ENCODE measurements around the gene C14orf132.

Gene C14orf132

DNA sequence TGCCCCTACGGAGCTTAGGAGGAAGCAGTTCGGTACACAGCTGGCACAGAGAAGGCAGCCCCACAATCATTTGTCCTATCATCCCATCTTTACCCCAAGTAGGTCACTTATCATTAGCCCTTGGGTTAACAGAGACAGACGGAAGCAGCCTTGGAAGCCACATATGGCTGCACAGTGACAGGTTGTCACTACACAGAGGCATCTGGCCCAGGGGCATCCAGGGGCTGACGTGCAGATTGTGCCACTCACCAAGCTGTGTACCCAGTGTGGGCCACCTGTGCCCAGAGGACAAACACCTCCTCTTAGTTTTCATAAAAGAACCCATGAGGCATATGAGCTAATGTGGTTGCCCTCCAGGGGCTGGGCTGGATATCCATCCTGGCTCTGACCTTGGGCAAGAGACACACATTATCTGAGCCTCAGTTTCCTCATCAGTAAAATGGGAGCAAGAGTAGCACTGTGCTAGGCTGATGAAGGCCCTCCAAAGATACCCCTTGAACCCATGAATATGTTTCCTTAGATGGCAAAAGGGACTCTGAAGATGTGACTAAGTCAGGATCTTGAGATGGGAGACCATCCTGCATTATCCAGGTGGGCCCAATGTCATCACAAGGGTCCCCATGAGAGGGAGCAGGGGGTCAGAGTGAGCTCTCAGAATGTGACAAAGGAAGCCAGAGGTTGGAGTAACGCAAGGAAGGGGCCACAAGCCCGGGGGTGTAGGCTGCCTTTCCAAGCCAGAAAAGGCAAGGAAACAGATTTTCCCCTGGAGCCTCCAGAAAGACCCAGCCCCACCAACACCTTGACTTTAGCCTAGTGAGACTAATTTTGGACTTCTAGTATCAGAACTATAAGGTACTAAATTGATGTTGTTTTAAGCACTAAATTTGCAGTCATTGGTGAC, 64.6 kb downstream of the C14orf132 start:
- intact Hi-C loops (cut with DNase I): loop anchor here (5.0 to 10.0 kb wide), 2 partner anchors 173 to 321 kb away; no protein-coding TSS in a partner anchor
- DNase-seq: no peak

DNA sequence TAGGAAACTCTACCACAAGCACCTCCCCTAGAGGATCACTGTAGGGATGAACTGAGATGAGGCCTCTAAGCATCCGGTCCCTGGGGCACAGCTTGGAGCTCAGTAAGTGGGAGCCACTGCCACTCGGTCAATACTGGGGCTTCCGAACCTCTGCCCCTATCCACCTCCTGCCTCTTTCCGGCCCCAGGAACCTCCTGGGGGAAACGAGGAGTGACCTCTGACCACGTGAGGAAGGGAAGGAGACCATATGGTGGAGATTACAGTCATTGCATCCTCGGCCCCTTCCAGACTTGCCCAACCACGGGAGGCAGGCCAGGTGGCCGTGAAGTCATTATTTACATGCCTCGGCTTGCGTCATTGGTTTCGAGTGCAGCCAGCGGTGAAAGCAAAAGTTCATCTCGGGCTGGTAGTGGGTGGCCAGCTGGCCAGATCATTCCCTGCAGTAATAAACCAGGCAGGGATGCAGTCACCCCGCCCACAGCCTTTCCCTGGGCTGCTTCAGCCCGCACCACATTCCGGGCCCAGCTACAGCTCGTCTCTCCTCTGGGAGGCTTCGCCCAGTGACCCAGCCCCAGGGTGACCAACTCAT, 65.4 kb downstream of the C14orf132 start:
- intact Hi-C loops (cut with DNase I): loop anchor here (5.0 to 10.0 kb wide), 2 partner anchors 173 to 320 kb away; no protein-coding TSS in a partner anchor
- DNase-seq: no peak

DNA sequence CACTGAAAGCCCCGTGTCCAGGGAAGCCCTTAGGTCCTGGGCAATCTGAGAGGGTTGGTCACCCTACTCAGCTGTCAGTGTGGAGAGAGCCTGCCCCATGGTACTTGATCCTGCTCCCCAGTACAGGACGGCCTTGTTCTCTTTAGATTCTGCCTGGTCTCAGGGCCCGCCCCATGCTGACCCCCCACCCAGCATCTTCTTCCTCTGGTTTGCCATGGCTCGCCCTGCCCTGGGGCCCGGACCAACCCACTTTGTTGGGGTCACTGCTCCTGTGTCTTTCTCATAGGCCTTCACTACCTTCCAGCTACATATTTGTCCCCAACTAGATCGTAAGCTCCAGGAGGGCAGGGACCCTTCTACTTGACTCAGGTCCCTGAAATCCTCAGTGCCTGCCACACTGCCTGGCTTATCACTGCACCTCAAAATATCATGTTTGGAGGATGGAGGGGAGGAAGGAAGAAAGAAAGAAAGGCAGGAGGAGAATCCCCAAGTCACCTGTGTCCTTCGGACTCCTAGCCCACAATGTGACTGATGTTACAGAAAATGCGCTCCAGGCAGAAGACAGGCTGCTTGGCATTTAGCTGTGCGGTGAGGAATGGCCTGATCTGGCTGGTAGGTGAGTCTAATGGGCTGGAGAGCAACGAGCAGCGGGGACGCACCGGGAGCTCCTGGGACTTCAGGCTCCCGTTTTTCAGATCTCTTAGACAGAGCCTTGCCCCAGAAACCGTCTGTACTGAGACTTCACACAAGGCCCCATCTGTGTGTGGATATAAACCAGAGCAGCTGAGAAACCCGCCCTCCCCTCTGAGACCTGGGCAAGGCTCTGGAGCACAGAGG, 66.1 kb downstream of the C14orf132 start:
- intact Hi-C loops (cut with DNase I): loop anchor here (10.0 kb wide), 1 partner anchor 319 kb away; no protein-coding TSS in a partner anchor
- no peak for DNase-seq

DNA sequence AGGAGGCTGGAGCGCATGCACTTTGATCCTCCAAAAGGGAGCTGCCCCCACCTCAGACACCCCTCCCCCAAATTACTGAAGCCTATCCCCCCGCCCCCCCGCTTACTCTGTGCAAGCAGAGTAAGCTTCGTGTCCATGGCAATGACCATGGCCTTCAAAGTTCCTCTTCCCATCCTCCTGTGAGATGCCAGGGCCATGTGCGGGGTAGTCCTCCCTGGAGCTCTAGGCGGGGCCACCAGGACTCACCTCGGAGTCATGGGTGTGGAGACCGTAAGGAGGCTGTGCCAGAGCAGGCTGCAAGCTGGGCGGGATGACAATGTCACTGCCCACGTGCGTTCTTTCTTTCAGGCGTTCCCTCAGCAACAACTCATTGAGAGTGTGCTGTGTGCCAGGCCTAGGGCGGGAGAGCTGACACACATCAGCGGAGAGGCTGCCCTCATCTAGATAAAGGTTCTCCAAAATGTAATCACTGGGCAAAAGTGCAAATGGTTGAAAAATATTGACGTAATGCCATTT, 66.8 kb downstream of the C14orf132 start:
- intact Hi-C loops (cut with DNase I): loop anchor here (10.0 kb wide), 1 partner anchor 319 kb away; no protein-coding TSS in a partner anchor
- peak in 38 of 42 donors; percentile 42 to 87 (median 63) for DNase-seq

DNA sequence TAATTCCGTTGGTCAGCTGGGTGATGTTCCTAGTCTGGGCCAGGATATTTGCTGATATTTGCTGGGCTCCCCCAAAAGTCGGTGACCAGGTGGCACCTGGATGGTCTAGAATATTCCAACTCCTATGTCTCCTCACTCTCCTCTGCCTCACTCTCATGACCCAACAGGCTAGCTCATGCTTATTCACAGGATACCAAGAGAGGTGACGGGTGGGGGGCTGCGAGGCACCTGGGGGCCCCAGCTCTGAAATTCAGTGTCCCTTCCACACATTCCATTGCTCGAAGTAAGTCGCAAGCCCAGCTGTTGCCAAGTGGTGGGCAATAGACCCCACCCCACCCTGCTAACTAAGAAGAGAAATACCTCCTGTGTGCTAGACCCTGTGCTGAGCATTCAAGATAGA, 67.7 kb downstream of the C14orf132 start:
- intact Hi-C loops (cut with DNase I): loop anchor here (10.0 kb wide), 1 partner anchor 318 kb away; no protein-coding TSS in a partner anchor
- no peak for DNase-seq

DNA sequence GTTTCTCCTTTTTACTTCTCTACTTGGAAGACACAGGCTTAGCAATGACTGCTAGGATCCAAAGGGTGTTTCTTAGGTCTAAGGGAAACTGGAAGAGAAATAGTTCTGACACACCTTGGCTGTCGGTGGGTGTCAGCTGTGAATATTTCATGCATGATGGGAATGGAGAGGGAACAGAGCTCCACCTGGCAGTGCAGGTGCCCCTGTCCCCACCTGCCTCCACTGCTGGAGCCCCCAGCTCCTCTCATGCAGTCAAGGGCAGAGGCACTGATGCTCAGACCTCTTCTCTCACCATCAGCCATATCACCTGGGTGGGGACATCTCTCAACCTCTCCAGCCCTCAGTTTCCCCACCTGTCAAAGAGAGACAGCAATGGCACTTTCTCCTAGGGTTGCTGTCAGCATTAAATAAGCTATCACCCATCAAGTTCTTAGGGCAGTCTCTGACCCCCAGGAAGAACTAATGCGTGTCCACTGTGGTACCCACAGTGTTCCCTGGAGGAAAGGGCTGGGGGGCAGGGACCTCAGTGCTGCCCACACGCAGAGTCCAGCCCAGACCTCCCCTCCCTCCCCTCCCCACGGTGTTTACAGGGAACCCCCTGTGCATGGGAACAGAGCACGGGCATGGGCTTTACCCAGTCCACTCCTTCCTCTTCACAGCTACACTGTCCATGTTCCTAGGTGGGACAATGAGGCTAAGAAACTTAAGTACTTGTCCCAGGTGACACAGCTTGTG, 69.1 kb downstream of the C14orf132 start:
- intact Hi-C loops (cut with DNase I): loop anchor here (10.0 kb wide), 1 partner anchor 317 kb away; no protein-coding TSS in a partner anchor
- DNase-seq: peak in 2 of 42 donors; percentile 27 to 36

DNA sequence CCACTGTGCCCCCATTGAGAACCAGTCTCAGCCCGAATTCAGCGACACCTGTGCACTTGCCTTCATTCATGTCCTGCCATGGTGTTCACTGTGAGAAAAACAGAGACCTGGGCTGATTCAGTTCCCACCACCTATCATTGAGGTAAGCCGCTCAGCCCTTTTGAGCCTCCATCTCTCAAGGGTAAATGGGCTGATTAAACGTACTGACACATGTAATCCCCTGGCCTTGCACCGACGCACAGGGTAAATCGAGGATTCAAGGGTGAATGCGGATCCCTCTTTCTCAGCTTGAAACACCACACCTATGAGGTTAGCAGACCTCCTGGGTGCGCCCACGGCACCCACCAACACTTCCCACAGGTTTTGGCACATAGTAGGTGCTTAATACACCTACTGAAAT, 69.7 kb downstream of the C14orf132 start:
- intact Hi-C loops (cut with DNase I): loop anchor here (10.0 kb wide), 1 partner anchor 316 kb away; no protein-coding TSS in a partner anchor
- no peak for DNase-seq

DNA sequence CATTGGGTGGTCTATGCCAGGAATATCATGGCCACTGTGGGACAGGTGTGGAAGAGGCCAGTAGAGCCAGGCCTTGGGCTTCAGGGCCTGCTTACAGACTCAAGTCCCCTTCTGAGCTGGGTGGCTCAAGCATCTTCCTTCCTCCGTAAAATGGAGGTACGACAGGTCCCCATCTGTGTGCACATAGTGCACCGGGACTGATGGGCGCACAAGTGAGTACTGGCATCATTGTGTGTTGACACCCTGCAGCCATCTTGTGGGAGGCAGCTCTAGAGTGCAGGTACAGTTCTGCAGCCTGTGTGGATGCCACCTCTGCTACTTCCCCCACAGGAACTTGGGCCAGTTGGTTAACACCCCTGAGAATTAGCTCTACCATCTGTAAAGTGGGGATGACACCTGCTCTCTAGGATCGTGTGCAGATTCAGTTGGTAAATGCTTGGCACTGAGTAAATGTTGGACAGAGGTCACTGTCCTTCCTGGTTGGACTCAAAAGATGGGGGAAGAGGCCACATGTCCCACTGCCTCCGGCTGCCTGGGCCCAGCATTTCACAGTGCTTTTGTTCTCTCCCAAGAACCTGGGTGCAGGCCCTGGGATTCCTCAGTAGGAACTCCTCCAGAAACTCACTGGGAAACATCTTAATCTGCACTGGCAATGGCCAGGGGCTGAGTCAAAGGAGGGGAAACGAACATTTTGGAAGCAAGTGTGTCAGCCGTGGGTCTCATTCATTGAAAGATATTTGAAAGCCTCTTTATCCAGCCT, 70.6 kb downstream of the C14orf132 start:
- no peak for DNase-seq
- intact Hi-C loops (cut with DNase I): loop anchor here (10.0 kb wide), 1 partner anchor 315 kb away; no protein-coding TSS in a partner anchor

DNA sequence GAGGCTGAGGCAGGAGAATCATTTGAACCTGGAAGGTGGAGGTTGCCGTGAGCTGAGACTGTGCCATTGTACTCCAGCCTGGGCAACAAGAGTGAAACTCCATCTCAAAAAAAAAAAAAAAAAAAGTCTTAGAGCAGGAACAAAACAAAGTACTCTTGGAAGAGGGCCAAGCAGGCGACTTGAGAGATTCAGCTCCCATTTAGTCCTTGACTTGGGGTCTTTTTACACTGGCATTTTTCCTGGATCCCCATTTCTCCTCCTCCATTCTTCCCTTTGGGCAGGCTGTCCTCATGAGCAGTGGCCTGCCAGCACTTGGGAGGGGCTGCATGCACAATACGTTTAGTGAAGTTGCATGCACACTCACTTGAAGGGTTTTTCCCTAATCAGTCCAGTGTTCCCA, 72.9 kb downstream of the C14orf132 start:
- DNase-seq: no peak
- intact Hi-C loops (cut with DNase I): no loop called here

DNA sequence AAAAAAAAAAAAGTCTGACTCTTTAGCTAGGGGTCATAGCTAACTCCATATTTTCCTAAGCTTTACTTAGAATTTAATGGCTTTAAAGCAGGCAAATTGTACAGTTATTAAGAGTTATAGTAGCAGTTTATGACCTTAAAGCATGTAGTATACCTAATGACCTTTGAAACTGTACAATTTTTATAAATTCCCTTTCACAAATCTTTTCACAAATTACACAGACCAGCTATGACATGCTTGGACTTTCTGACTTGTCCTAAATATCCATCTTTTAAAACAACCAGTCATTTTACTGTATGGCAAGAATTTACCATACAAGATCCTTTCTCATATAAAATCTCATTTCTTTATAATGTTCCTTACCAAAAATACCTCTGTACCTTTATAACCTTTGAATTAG, 74.8 kb downstream of the C14orf132 start:
- DNase-seq: no peak
- intact Hi-C loops (cut with DNase I): no loop called here

DNA sequence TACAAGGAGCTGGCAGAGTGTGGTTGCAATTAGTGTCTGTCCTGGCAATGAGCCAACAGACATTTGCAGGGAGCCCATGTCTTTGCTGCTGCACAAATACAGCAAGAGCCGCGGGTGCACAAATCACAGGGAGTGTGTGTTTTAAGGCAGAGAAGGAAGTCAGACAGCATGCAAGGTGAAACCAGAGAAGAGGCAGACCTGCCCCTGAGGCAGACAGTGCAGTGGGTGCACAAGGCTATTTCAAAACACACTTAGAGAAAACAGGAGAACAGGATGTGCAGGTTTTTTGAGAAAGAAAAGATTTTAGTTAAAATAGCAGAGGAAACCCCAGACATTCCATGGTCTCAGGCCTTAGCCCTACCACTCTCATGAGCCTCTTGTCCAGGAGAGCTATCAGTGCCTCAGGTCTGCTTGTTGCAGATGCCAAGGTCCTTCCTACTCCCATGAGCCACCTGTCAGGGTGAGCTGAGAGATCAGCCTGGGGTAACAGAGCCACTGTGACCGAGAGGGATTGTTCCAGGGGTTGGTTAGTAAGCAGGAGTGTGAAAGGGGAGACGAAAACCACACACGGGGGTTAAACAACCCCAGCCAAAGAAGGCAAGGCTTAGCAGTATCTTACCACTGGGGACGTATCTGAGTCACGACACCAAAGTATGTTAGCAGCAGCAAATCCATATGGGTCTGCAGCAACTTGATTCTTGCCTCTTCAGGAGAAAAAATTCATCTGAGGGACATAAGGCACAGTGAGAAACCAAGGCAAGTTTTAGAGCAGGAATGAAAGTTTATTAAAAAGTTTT, 78.1 kb downstream of the C14orf132 start:
- intact Hi-C loops (cut with DNase I): no loop called here
- peak in 8 of 42 donors; percentile 12 to 57 (median 38) for DNase-seq

DNA sequence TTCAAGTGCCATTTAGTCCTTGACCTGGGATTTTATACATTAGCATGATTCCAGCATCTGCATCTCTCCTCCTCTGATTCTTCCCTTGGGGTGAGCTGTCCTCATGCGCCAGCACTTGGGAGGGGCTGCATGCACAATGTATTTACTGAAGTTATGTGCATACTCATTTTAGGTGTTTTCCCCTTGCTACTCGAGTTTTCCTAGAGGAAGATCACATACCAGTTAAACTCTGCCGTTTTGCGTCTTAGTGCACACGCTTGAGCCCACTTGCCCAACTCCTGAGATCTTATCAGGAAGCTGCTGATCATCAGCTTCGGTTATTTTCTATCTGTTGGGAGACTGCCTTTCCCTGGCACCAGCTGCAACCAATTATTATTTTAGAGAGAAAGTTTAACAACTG, 78.8 kb downstream of the C14orf132 start:
- no peak for DNase-seq
- intact Hi-C loops (cut with DNase I): no loop called here

DNA sequence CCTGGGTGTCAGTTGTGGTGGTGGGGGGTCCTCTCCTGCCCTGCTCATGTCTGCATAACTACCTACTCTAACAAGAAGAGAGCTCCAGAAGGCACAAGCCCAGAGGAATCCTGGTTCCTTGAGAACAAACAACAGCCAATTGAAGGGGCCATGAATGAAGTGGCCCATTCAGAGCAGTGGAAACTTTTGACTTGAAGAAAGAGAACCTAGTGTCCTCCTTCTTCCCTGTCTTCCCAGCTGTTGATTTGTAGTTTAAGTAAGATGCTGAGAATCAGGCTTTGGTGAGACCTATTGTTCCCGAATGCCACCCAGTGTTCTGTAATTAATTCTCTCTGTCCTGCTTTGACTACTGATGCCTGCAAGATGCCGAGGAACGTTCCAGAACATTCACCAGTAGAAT, 79.2 kb downstream of the C14orf132 start:
- intact Hi-C loops (cut with DNase I): no loop called here

DNA sequence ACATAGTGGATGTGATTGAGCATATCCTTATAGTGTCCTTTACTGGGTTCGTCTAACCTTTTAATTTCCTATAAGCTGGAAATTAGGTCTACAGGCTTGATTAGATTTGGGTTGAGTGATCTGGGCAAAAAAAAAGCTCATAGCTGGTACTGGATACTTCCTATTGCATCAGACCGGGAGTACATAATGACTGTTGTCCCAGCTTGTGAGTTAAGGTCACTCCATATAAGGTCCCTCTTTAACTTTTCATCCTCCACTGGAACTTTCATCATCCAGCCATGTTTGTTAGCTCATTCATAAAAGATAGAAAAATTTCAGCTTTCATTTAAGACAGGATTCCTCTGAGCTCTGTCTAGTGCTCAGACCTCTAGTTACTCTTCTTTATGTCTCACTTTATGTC, 80.8 kb downstream of the C14orf132 start:
- intact Hi-C loops (cut with DNase I): no loop called here
- no peak for DNase-seq

More for the DNA sequence above, 79.2 kb downstream of the C14orf132 start:
- DNase-seq: no peak

DNA sequence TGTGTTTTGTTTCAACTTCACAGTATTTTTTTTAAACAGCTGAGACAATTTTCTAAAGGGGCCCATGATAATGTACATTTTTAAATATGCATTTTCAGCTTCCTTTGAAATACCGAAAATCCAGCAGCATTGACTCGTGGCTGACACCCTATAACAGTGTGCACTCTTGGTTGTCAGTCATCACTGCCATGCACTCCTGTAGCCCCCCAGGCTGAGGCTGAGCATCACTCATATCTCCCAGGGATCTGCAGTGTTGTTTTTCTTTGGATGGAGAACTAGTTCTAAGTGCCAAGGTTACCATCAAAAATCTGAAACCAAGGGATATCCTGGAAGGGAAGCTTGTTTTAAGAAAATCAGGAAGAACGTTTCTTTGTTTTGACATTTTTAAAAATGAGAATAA, 81.2 kb downstream of the C14orf132 start:
- DNase-seq: no peak
- intact Hi-C loops (cut with DNase I): no loop called here

DNA sequence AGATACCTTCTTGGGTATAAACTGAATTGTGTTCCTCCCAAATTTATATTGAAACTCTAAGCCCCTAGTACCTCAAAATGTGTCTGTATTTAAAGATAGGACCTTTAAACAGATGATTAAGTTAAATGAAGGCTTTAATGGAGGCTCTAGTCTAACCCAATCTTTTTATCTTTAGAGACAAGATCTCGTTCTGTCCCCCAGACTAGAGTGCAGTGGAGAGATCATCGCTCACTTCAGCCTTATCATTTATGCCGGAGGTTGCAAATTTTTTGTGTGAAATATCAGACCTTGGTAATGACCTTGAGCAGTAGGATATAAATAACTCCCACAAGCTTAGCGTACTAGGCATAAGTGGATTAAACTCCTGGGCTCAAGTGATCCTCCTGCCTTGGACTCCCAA, 81.8 kb downstream of the C14orf132 start:
- DNase-seq: no peak
- intact Hi-C loops (cut with DNase I): no loop called here

Measured in head of caudate nucleus (tissue), 42 donors.